Measurements from ENCODE around the gene GLYAT.

DNA sequence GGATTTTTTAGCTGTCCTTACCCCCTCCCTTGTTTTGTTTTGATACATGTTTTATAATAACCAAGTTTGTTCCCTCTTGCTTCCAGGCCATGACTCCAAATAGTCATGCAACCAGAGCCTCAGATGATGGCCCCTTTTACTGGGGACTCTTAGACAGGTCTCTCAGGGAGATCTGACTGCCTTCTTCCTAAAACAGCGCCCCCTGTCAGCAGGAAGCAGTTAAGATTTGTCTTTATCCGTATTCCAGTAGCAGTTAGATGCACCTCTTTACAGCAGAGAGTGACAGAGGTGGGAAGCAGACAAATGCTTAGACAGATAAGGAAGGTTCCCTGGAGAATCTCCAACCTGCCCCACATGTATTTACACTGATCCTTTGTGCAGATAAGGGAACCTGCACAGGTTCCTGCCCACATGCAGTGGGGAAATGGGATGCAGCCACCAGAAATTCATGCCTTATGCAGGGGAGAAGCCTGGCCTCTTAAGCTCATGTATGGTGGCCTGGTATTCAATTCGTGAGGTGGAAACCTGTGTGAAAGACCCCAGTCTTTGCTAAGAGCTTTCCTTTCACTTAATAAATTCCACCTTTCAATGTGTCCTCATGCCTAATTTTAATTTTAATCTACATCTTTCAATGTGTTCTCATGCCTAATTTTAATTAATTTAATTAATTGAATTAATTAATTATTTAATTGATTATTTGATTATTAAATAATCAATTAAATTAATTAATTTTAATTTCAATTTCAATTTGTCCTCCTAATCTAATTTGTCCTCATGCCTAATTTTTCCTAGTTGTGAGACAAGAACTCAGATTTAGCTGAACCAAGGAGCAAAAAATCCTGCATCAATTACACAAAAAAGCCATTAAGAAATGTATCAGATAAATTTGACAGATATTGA, 11.5 kb upstream of the GLYAT start:
- TF ChIP-seq CTCF (IDR thresholded peaks at IDR 0.05) (no peak), POLR2A (IDR thresholded peaks at IDR 0.05) (no peak), POLR2AphosphoS5 (IDR thresholded peaks at IDR 0.05) (no peak)
